T-helper 2 cell (primary cell): ENCODE data around the gene ANO4.

Experiments used
- DNase-seq, 5 experiments: peaks; one replicate each; pipeline versions ENCODE4 v3.0.0 to v3.0.0-alpha.2; 2012 to 2022
- total RNA-seq, 2 donors: gene quantifications; one replicate each; lab custom pipeline; 2026; lab: John Stamatoyannopoulos, UW

ANO4 gene
- 0 reads per million in 2 donors for total RNA-seq

DNA sequence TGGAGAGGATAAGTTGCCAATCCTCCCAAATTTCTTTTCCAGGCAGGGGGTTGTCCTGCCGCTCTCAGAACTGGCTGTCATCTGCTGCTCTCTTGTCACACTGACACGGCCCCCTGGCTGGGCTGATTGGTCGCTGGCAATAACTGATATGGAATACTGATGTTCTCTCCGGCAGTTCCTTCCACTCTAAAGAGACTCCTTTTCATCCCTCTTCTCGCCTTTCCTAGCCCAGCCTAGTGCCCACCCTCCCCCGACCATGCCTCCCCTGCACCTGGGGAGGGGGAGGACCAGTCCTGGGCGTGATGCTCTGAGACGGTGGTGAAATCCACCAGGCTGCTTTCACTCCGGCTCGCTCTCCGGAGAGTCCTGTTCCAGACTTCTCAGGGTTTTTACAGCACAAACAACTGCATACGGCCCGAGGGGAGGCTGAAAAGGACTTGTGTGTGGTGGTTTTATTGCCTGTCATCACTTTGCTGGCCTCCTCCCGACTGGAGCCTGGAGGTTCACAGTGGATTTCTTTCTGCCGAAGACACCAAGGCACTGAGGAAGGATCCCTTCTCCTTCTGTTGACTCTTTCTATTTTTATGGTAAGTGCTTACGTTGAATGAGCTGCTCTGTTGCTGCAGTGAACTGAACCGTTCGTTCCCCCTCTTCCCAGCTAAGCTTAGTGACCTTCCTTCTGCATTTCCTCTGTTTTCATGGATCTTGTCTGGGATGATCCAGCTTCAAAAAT is at the start of gene ANO4:
ANO4 (plus strand) TSS at position 336 of the 733 bp plus-strand sequence. CDS start 107,010 bp downstream, outside the sequence.
- DNase-seq: no peak

DNA sequence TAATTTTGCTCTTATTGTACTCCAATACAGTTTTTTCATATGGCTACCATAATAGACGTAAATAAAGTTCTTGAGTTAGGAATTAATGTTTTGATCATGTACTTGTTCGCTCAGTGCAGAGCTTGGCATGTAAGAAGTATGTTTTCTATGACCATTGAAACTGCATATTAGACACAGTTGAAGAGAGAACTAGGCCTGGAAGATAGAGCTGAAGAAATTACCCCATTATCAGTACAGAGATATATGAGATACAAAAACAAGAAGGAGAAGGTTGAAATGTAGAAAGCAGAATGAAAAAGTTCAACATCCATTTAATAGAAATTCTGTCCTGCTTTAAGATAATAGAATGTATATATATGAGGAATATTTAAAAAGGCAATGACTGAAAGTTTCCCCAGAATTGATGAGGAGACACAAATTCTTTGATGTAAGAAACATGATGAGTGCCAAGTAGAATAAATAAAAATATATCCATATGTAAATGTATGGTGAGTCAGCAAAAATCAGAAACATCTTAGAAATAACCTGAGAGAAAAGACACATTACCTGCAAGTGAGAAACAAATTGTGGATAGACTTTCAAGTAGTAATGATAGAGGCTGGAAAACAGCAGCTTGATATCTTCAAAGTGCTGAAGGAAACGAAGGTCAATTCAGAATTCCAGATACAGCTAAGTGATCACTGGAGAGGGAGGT is 49.1 kb upstream of the ANO4 start:
- DNase-seq: no peak

DNA sequence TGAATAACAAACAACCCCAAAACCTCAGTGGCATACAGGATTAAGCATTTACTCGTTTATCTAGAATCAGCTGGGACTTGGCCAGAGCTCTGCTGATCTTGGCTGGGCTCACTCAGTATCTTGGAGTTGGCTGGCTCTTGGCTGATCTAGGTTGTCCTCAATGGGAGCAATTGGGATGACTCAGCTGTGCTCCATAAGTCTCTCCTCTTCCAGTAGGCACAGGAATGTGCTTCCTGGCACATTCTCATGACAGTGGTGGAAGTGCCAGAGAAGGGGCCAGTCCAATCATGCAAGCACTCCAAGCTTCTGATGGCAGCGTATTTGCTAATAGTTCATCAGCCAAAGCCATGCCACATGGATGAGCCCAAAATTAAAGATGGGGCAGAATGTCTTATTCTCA is 41.7 kb upstream of the ANO4 start:
- DNase-seq: no peak

GRCh38 chr12:100753837-100754236 is 40.7 kb upstream of the ANO4 start:
- DNase-seq: no peak

DNA sequence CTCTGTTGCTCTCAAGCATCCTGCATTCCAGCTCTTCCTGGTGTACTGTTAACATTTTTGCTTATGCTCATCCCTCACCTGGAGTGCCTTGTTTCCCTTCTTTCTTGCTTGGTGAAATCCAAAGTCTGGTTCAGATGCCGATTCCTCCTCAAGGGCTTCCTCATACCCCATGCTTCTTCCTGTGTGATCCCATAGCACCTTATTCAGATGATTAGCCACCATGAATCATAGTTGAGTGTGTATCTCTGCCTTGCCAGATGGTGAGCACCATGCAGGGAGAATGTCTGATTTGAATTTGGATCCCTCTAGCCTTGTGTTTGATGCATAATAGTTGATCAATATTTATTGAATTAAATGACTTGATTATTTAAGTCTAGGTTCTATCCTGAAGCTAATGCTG is 39.4 kb upstream of the ANO4 start:
- no peak for DNase-seq

- DNase-seq: no peak
Observed at GRCh38 chr12:100758083-100758482, 36.5 kb upstream of the ANO4 start.

GRCh38 chr12:100767371-100767770 is 27.2 kb upstream of the ANO4 start:
- DNase-seq: no peak

DNA sequence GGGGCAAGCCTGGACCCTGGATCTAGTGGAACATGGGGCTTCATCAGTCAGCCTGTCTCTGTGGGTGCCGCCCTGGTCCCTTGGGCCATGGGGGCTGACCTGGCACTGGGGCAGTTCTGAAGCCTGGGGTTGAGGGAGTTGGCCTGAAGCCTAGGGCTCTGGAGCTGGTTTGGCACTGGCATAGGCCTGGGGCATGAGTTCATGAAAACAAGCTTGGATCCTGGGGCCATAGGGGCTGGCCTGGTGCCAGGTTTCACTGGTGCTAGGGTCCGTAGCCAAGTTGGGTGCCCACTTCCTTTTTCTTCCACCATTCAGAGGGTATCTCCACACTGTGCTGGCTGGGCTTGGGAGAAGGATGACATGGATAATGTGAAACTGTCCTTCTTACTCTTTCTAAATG is 26.6 kb upstream of the ANO4 start:
- DNase-seq: no peak

GRCh38 chr12:100778967-100779590 is 15.5 kb upstream of the ANO4 start:
- DNase-seq: no peak

DNA sequence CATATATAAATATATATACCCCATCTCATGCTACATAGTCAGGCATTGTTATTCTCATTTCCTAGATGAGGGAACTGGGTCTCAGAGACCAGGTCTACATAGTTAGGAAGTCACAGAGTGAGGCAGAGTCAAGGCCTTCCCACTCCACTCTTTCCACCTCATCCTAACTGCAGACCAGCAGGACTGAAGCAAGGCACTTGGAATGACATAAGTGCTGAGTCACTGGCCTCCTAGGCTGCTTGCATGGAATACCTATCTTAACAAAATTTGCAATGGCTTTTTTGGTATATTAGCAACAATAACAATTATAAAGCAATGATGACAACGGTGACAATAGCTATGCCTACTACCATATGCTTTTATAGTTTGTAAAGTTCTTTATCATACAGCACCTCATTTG is 5.4 kb upstream of the ANO4 start:
- DNase-seq: no peak

DNA sequence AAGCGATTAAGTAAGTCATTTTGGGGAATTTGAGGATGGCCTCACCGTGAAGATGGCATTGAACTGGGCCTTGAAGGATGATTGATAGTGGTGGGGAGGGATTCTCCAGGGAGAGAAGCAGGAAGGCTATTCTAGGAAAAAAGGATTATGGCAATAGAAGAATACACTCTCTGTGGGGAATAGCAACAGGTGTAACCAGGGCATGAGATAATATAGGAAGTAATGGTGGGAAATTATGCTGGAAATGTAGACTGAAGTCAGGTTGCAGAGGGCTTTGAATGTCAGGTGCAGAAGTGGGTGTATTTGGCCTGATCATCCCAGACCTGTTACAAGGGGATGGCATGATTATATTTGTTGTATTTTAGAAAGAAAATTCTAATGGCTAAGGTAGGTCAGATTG is 4.6 kb upstream of the ANO4 start:
- no peak for DNase-seq

DNA sequence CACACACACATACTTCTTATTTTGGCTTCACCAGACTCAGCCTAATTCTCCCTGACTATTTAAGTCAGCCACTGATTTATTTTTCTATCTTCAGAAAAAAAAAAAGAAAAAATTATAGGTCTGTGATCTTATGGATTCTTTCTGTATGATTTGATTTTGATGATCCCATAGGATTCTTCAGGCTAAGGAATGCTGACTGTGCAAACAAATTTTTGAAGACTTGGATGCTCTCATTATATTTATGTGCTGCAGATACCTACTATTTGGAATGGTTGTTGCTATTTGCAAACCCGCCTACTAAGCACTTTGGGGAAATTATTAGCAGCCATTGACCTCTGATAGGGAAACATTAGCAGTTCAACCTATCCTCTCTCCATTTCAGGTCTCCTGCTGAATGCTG is 4.0 kb upstream of the ANO4 start:
- no peak for DNase-seq

GRCh38 chr12:100793182-100793581 is 1.4 kb upstream of the ANO4 start:
- no peak for DNase-seq

- no peak for DNase-seq
Observed at GRCh38 chr12:100795174-100795799, 711 bp downstream of the ANO4 start.

- DNase-seq: no peak
Observed at GRCh38 chr12:100795800-100796179, 1.2 kb downstream of the ANO4 start.

GRCh38 chr12:100796621-100797020 is 2.0 kb downstream of the ANO4 start:
- DNase-seq: no peak

GRCh38 chr12:100797246-100797645 is 2.7 kb downstream of the ANO4 start:
- no peak for DNase-seq

- no peak for DNase-seq
Observed at GRCh38 chr12:100797786-100798185, 3.2 kb downstream of the ANO4 start.

- DNase-seq: no peak
Observed at GRCh38 chr12:100798286-100799160, 3.9 kb downstream of the ANO4 start.

DNA sequence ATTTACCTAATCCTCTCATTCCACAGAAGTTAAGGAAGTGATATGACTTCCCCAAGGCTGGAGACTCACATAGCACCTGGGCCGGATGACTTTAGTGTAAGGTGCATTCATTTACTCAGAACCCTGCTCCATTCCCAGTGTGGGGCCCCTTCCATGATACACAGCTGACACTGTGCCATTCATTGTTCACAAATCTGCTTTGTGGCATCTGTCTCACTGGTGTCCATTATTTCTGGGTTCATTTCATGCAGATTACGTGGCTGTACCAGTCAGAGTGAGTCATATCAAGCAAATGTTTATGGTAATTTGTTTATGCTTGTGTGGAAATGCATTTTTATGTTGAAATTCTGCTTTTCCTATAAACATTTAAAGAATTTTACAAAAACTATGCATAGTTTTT is 5.2 kb downstream of the ANO4 start:
- no peak for DNase-seq

DNA sequence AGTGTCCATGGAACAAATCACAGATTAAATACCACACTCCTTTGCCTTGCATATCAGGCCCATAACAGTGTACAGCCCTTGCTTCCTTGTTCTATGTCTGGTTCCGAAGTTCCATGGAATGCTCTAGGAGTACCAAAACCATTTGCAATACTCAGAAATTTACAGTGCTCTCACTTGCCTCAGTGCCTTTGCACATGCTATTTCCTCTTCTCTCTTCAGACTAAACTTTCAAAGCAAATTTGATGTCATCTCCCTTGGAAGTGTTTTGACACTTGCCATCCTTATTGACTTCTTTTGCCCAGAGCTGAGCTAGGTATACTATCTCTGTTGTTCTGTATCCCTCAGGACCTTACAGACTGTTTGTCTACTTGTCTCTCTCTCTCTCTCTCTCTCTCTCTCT is 6.1 kb downstream of the ANO4 start:
- no peak for DNase-seq

- DNase-seq: no peak
Observed at GRCh38 chr12:100801320-100801719, 6.7 kb downstream of the ANO4 start.

DNA sequence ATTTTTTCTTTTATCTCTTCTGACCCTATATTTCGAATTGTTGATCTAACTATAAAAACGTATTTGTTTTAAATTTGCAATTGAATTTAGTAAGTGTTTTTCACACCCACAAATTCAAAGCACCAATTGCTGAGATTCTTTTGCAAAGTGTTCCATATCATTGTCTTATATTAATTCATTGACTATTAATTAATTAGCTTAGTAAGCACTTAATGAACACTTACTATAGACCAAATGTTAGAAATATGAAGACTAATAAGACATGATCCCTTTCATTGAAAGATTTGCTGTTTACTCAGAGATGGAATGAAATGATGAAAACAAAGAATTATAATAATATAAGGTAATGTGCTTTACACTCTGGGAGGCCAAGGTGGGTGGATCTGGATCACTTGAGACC is 14.2 kb downstream of the ANO4 start:
- DNase-seq: no peak
